Activated naive CD4-positive, alpha-beta T cell treated with anti-CD3 and anti-CD28 coated beads, Interleukin-2, amount 50 U/mL, for 24 hours (primary cell): ENCODE results near the gene SCRN2.
A peak's percentile ranks its signal among the peaks of the same experiment; 100 is the strongest.

Source experiments
- H3K27ac Mint-ChIP-seq: one replicate; pipeline ENCODE4 v1.8.0; 2021; ENCODE audit warnings: mild to moderate bottlenecking, mixed read lengths
- H3K27me3 Mint-ChIP-seq: one replicate; pipeline ENCODE4 v1.8.0; 2021; ENCODE audit warnings: mixed read lengths
- H3K36me3 Mint-ChIP-seq: one replicate; pipeline ENCODE4 v1.8.0; 2021; ENCODE audit warnings: mixed read lengths
- H3K4me1 Mint-ChIP-seq: one replicate; pipeline ENCODE4 v1.8.0; 2021; ENCODE audit warnings: mixed read lengths
- H3K4me3 Mint-ChIP-seq: one replicate; pipeline ENCODE4 v1.8.0; 2021; ENCODE audit warnings: mild to moderate bottlenecking, mixed read lengths
- H3K9me3 Mint-ChIP-seq: one replicate; pipeline ENCODE4 v1.8.0; 2021; ENCODE audit warnings: mixed read lengths

The SCRN2 gene

DNA sequence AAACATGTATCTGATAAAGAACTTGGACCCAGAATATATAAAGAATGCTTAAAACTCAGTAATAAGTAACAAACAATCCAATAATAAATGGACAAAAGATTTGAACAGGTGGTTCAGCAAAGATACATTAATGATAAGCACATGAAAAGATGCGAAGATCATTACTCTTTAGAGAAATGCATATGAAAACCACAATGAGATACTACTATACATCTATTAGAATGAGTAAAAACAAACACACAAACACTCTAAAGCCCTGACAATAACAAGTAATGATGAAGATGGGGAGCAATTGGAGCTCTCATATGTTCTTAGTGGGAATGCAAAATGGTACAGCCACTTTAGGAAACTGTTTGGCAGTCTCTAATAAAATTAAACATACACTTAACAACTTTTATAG, 48.6 kb downstream of the SCRN2 start:
- Mint-ChIP-seq H3K27ac (no peak overlapping the region), H3K4me1 (peaks cover 14% of the 10 kb centered on the region), H3K36me3 (no peaks in the 10 kb centered on the region), H3K4me3 (no peak overlapping the region), H3K9me3 (no peaks in the 10 kb centered on the region), H3K27me3 (peaks cover 40% of the 10 kb centered on the region)

- H3K27me3 Mint-ChIP-seq, result peaks cover 41% of the 10 kb centered on the region
- H3K9me3 Mint-ChIP-seq, result no peaks in the 10 kb centered on the region
- H3K36me3 Mint-ChIP-seq, result no peaks in the 10 kb centered on the region
- H3K4me1 Mint-ChIP-seq, result peaks cover 14% of the 10 kb centered on the region
- H3K27ac Mint-ChIP-seq, result no peak overlapping the region
- peak overlapping the region; percentile 69 for H3K4me3 Mint-ChIP-seq
Observed at GRCh38 chr17:47791025-47791424, 50.0 kb downstream of the SCRN2 start.

DNA sequence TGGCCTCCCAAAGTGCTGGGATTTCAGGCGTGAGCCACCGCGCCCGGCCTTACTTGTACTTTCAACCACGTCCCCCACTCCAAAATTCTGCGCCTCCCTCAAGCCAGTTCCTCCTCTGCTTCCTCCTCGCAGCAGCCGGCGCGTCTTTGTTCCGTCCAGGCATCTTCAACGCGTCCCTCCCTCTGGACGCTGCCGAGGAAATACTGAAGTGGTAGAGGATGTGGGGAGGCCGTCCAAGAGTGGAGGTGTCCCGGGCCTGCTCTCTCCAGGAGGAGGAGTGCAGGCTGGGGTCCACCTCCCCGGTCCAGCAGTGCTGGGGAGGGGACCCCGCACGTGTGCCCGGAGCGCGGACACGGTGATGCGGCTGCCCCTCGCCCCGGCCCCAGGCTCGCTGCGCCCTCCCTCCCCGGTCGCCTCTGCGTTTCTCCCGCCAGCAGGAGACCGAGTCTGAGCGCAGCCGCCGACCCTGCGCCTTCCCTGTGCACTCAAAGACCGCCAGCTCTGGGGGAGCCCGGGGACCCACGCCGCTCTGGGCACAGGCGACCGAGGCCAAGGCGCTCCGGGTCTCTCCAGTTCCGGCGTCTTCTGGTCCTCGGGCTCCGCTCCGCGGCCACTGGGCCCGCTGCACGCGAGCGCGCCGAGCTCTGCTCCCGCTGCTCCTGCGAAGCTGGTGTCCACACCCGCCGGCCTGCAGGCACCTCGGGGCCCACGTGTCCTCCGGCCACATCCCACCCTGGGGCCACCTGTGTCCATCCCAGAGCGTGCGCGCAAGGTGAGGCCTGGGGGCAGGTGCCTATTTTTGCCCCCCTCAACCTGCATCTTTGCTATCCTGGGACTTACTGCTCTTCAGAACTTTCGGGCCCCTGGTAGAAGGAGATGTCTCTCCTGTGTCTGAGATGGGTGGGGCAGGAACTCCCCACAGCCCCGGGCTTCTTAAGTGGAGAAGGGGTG, 51.2 kb downstream of the SCRN2 start:
- Mint-ChIP-seq H3K36me3 (no peaks in the 10 kb centered on the region), H3K4me3 (peak overlapping the region; percentile 78), H3K4me1 (peaks cover 14% of the 10 kb centered on the region), H3K27me3 (peaks cover 45% of the 10 kb centered on the region), H3K9me3 (no peaks in the 10 kb centered on the region), H3K27ac (peak overlapping the region; percentile 41)
